Hippocampal formation (tissue), 2 donors: ENCODE measurements around the gene ATP9B.
"Not testable (repeated sequence)": the region's sequence is repeated elsewhere in the genome, so short reads cannot be mapped to it uniquely, and the experiment has no call there.

Experiments used
- DNase-seq, 2 donors: peaks; one replicate each; lab custom pipeline; 2025; lab: John Stamatoyannopoulos, UW

ATP9B gene

GRCh38 chr18:79241755-79242154 is 172.6 kb downstream of the ATP9B start:
- no peak for DNase-seq

- DNase-seq, result no peak
Observed at GRCh38 chr18:79242246-79242645, 173.1 kb downstream of the ATP9B start.

GRCh38 chr18:79245517-79246001 is 176.4 kb downstream of the ATP9B start:
- DNase-seq, result no peak

GRCh38 chr18:79246309-79247108 is 177.3 kb downstream of the ATP9B start:
- DNase-seq, result peak; percentile 60 to 71

- DNase-seq, result no peak
Observed at GRCh38 chr18:79248495-79249060, 179.4 kb downstream of the ATP9B start.

GRCh38 chr18:79250301-79250981 is 181.2 kb downstream of the ATP9B start:
- DNase-seq, result peak in 1 of 2 donors; percentile 28

GRCh38 chr18:79251021-79251420 is 181.8 kb downstream of the ATP9B start:
- DNase-seq, result no peak

- DNase-seq, result no peak
Observed at GRCh38 chr18:79252904-79253633, 183.9 kb downstream of the ATP9B start.

- peak; percentile 38 to 56 for DNase-seq
Observed at GRCh38 chr18:79257480-79257879, 188.3 kb downstream of the ATP9B start.

- DNase-seq, result no peak
Observed at GRCh38 chr18:79258447-79258846, 189.3 kb downstream of the ATP9B start.

- DNase-seq, result no peak
Observed at GRCh38 chr18:79259218-79259617, 190.0 kb downstream of the ATP9B start.

- DNase-seq, result no peak
Observed at GRCh38 chr18:79260023-79260422, 190.8 kb downstream of the ATP9B start.

- DNase-seq, result no peak
Observed at GRCh38 chr18:79260510-79260909, 191.3 kb downstream of the ATP9B start.

GRCh38 chr18:79265068-79265467 is 195.9 kb downstream of the ATP9B start:
- not testable (repeated sequence) for DNase-seq

- not testable (repeated sequence) for DNase-seq
Observed at GRCh38 chr18:79271812-79272211, 202.6 kb downstream of the ATP9B start.

GRCh38 chr18:79272916-79273315 is 203.7 kb downstream of the ATP9B start:
- no peak for DNase-seq

GRCh38 chr18:79274823-79275222 is 205.6 kb downstream of the ATP9B start:
- DNase-seq, result no peak

GRCh38 chr18:79275461-79275860 is 206.3 kb downstream of the ATP9B start:
- DNase-seq, result no peak

GRCh38 chr18:79275992-79276391 is 206.8 kb downstream of the ATP9B start:
- no peak for DNase-seq

- DNase-seq, result no peak
Observed at GRCh38 chr18:79278896-79279295, 209.7 kb downstream of the ATP9B start.

GRCh38 chr18:79283131-79283810 is 214.1 kb downstream of the ATP9B start:
- DNase-seq, result no peak

GRCh38 chr18:79283929-79284328 is 214.7 kb downstream of the ATP9B start:
- no peak for DNase-seq
